ENCODE results near the gene NFATC2IP.

NFATC2IP gene

GRCh38 chr16:29012913-29013553 lies 62.3 kb downstream of the NFATC2IP start:
- in situ Hi-C loops (cut with HindIII; ENCODE audit: low pct_ligation_motif_present, low pct_unique_long_range_greater_than_20kb, low sequenced_read_pairs): no loop called here

GRCh38 chr16:29014561-29015069 lies 63.9 kb downstream of the NFATC2IP start:
- no peak for DNase-seq
- in situ Hi-C loops (cut with HindIII; ENCODE audit: low pct_ligation_motif_present, low pct_unique_long_range_greater_than_20kb, low sequenced_read_pairs): no loop called here

More at GRCh38 chr16:29012913-29013553, 62.3 kb downstream of the NFATC2IP start:
- no peak for DNase-seq

Measured in ACHN (cell line).